K562 (cell line): Measurements from ENCODE around the gene ELF3. TPM values are rescaled to one million over a fixed set of nuclear protein-coding genes. Genes with fewer than 3 reads are reported as not detected.

Experiments used
- ARID2 ChIP-seq: fragments of 450-650 bp; IDR thresholded peaks from 2 replicates; pipeline ENCODE4 v1.6.1; 2017; ENCODE audit warnings: antibody characterized with exemption, mild to moderate bottlenecking
- ATF2 ChIP-seq: sonication (generic); formaldehyde crosslinking; IDR thresholded peaks from 2 replicates; pipeline ENCODE4 v1.8.1; 2022; ENCODE audit warnings: missing genetic modification reagents
- HNRNPUL1 ChIP-seq: fragments of 200-400 bp; formaldehyde crosslinking; IDR thresholded peaks from 2 replicates; pipeline ENCODE4 v1.6.1; 2017; ENCODE audit warnings: low read length
- HOMEZ ChIP-seq: fragments of 250-450 bp; sonication (Bioruptor Pico); IDR thresholded peaks from 2 replicates; pipeline ENCODE4 v1.4.0; 2020; ENCODE audit warnings: mild to moderate bottlenecking, moderate library complexity
- HOXB6 ChIP-seq: fragments of 250-450 bp; sonication (Bioruptor Pico); IDR thresholded peaks from 2 replicates; pipeline ENCODE4 v1.5.1; 2022; ENCODE audit warnings: mild to moderate bottlenecking, borderline replicate concordance
- IRF1 ChIP-seq: sonication (generic); formaldehyde crosslinking; IDR thresholded peaks from 2 replicates; pipeline ENCODE4 v1.8.0; 2022; ENCODE audit warnings: missing genetic modification reagents, mild to moderate bottlenecking, borderline replicate concordance
- NFE2L1 ChIP-seq: fragments of 450-650 bp; IDR thresholded peaks from 2 replicates; pipeline ENCODE4 v1.6.1; 2016; ENCODE audit warnings: missing genetic modification characterization, low read depth, mild to moderate bottlenecking, missing compliant biosample characterization, moderate library complexity, borderline replicate concordance
- SMARCA5 ChIP-seq: fragments of 450-650 bp; IDR thresholded peaks from 2 replicates; pipeline ENCODE4 v1.6.1; 2016
- SRSF9 ChIP-seq: fragments of 200-400 bp; formaldehyde crosslinking; IDR thresholded peaks from 2 replicates; pipeline ENCODE4 v1.6.1; 2017; ENCODE audit warnings: low read depth, low read length, borderline replicate concordance
- YBX1 ChIP-seq: fragments of 450-650 bp; IDR thresholded peaks from 2 replicates; pipeline ENCODE4 v1.7.1; 2016; ENCODE audit warnings: mild to moderate bottlenecking
- ZBTB12 ChIP-seq: fragments of 250-450 bp; sonication (Bioruptor Pico); IDR thresholded peaks from 2 replicates; pipeline ENCODE4 v1.4.0; 2020
- ZNF280B ChIP-seq: fragments of 250-450 bp; sonication (Bioruptor Pico); IDR thresholded peaks from 2 replicates; pipeline ENCODE4 v1.5.1; 2021; ENCODE audit warnings: mild to moderate bottlenecking
- ZNF76 ChIP-seq: fragments of 250-450 bp; sonication (Bioruptor Pico); IDR thresholded peaks from 2 replicates; pipeline ENCODE4 v1.4.0; 2020; ENCODE audit warnings: mild to moderate bottlenecking, moderate library complexity, borderline replicate concordance
- polyA plus RNA-seq, 8 experiments: library from polyadenylated mRNA; depleted of rRNA in 4 of 8; stranded (reverse) in 5 of 8; unstranded in 3 of 8; fragments of >200 nt; fragmentation: Nextera tagmentation in 2 of 8; fragmentation: Illumina TruSeq in 1 of 8; extraction: Ambion mirVana in 2 of 8; extraction: Trizol in 1 of 8; gene quantifications; 2 replicates each; pipeline versions ENCODE4 v1.2.1 to v1.2.3, GENCODE V29; 2011 to 2014; ENCODE audit warnings: inconsistent platforms in 1 of 8, missing spikeins in 1 of 8
- total RNA-seq, 7 experiments: library from RNA; depleted of rRNA in 6 of 7; stranded (reverse); fragments of >200 nt in 6 of 7; fragmentation: Illumina TruSeq in 2 of 7; extraction: Trizol in 2 of 7; gene quantifications; 2 replicates each; pipeline versions ENCODE4 v1.2.1 to v1.2.3, GENCODE V29; 2011 to 2021; ENCODE audit warnings: low replicate concordance in 1 of 7
- TF ChIP-seq, protein P1 (sequence below): sonication (generic); formaldehyde crosslinking; IDR thresholded peaks from 2 replicates; pipeline ENCODE4 v1.8.1; 2023; ENCODE audit warnings: mild to moderate bottlenecking, missing genetic modification reagents
- TF ChIP-seq, protein P2 (sequence below): fragments of 150-350 bp; conservative IDR thresholded peaks from 2 replicates; pipeline ENCODE4 v1.6.1; 2014; ENCODE audit warnings: low read length

The ELF3 gene
- total and polyA plus RNA-seq, 9 of the 15 experiments (the other 6 are each of a cell fraction or from before 2014, with no cell fraction given): 0.03 to 1.2 (median 0.07) TPM; not detected in 4

DNA sequence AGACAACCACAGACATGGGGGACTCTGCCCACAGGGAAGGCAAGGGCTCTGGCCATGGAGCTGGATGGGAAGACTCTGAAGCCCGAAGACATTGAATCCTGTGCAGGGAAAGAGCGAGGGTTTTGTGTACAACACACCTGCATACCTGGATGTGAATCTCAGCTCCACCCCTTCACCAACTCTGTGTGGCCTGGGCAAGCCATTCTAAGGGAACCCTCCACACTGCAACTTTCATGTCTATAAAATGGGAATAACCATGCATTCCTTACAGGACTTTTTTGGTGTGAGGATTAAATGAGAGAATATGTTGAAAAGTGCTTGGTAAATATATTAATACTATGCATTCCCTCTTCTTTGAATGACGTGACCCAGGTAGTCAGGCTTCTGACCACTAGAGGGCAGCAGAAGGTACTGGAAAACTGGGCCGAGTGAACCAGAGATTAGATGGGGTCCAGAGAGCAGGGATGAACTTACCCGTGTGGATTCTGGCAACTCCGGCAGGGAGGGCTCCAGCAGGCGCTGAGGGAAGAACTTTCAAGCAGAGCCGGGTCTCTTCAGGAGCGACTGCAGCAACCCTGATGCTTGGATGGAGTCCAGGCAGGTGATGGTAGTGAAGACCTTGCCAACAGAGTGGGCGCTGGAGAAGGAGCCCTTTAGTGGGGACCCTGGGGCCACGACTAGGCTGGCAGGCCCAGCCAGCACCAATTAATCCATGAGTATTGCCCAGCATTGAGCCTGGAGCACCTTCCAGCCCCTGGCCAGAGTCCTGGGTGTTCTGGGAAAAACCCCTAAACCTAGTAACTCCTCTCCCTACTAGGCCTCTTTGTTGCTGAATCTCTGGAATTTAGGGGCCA lies 834 bp upstream of the ELF3 start (continued):
- TF ChIP-seq IRF1 (CRISPR knock-in tag): no peak
- TF ChIP-seq ARID2: peak; percentile 76
- TF ChIP-seq SRSF9: no peak
- TF ChIP-seq HNRNPUL1: no peak
- TF ChIP-seq, protein P1, sequence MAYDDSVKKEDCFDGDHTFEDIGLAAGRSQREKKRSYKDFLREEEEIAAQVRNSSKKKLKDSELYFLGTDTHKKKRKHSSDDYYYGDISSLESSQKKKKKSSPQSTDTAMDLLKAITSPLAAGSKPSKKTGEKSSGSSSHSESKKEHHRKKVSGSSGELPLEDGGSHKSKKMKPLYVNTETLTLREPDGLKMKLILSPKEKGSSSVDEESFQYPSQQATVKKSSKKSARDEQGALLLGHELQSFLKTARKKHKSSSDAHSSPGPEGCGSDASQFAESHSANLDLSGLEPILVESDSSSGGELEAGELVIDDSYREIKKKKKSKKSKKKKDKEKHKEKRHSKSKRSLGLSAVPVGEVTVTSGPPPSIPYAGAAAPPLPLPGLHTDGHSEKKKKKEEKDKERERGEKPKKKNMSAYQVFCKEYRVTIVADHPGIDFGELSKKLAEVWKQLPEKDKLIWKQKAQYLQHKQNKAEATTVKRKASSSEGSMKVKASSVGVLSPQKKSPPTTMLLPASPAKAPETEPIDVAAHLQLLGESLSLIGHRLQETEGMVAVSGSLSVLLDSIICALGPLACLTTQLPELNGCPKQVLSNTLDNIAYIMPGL: no peak
- peak; percentile 77; the same call in 1 of the 2 replicates for TF ChIP-seq ATF2 (CRISPR knock-in tag)
- TF ChIP-seq YBX1: no peak
- TF ChIP-seq HOXB6: no peak
- no peak for TF ChIP-seq ZNF280B (CRISPR knock-in tag)
- TF ChIP-seq, protein P2, sequence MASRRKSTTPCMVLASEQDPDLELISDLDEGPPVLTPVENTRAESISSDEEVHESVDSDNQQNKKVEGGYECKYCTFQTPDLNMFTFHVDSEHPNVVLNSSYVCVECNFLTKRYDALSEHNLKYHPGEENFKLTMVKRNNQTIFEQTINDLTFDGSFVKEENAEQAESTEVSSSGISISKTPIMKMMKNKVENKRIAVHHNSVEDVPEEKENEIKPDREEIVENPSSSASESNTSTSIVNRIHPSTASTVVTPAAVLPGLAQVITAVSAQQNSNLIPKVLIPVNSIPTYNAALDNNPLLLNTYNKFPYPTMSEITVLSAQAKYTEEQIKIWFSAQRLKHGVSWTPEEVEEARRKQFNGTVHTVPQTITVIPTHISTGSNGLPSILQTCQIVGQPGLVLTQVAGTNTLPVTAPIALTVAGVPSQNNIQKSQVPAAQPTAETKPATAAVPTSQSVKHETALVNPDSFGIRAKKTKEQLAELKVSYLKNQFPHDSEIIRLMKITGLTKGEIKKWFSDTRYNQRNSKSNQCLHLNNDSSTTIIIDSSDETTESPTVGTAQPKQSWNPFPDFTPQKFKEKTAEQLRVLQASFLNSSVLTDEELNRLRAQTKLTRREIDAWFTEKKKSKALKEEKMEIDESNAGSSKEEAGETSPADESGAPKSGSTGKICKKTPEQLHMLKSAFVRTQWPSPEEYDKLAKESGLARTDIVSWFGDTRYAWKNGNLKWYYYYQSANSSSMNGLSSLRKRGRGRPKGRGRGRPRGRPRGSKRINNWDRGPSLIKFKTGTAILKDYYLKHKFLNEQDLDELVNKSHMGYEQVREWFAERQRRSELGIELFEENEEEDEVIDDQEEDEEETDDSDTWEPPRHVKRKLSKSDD: no peak
- 0 out of 2 replicates have a peak, but pooled peaks have one; percentile 34 for TF ChIP-seq ZNF76 (CRISPR knock-in tag)
- no peak for TF ChIP-seq NFE2L1 (tag)
- TF ChIP-seq ZBTB12 (CRISPR knock-in tag): no peak
- no peak for TF ChIP-seq HOMEZ
- no peak for TF ChIP-seq SMARCA5
